HepG2 (cell line): ENCODE results near the gene GNAS-AS1. TPM values are rescaled to one million over a fixed set of nuclear protein-coding genes. Genes with fewer than 3 reads are reported as not detected.

Source experiments
- ATAC-seq: fragments of 200-7000 bp; cut with Tn5 transposase; 3 replicates; pipeline ENCODE4 v1.9.1; 2020; ENCODE audit warnings: mild to moderate bottlenecking, moderate library complexity
- BruUV-seq: library from RNA; stranded (reverse); fragments of 400-500 nt; replicated peaks from 2 replicates; lab custom pipeline; 2021; lab: Mats Ljungman, UMichigan
- CTCF ChIA-PET: fragments of 300-600 bp; formaldehyde crosslinking; extraction: SDS; loops from one replicate; lab custom pipeline; 2021; ENCODE audit warnings: low total read pairs, inconsistent platforms, low intra/inter-chr PET ratio; lab: Yijun Ruan, JAX
- POLR2A ChIA-PET: fragments of 350-600 bp; sonication (Branson Sonifier 250); formaldehyde crosslinking; loops from one replicate; lab custom pipeline; 2020; ENCODE audit warnings: antibody characterized with exemption, inconsistent platforms; lab: Yijun Ruan, JAX
- DNase-seq: peaks from one replicate; pipeline ENCODE4 v3.0.0-alpha.2; 2015; ENCODE audit warnings: low spot score
- FAIRE-seq: peaks from 3 replicates; lab custom pipeline; 2011; peaks lifted over from hg19 to GRCh38; lab: Jason Lieb, UNC
- H2AFZ ChIP-seq: one replicate; pipeline ENCODE4 v1.6.1; 2011; ENCODE audit warnings: low read length, inconsistent platforms
- H3K27ac ChIP-seq: fragments of 300-600 bp; 3 replicates; pipeline ENCODE4 v1.8.0; 2011; ENCODE audit warnings: mixed run types, mild to moderate bottlenecking, mixed read lengths, low read length, inconsistent platforms; ENCODE audit not compliant: insufficient read depth; ENCODE audit errors: extremely low read length
- H3K27me3 ChIP-seq, 2 experiments: fragments of 200-600 bp in 1 of 2; 2 replicates in 1 of 2; 3 replicates in 1 of 2; pipeline versions ENCODE4 v1.6.0 to v1.8.0; 2011; ENCODE audit warnings: low read length in 2 of 2, mild to moderate bottlenecking in 2 of 2, moderate library complexity in 2 of 2, inconsistent platforms in 1 of 2; ENCODE audit not compliant: insufficient read depth in 2 of 2, control insufficient read depth in 1 of 2
- H3K36me3 ChIP-seq, 2 experiments: fragments of 200-600 bp in 1 of 2; replicated peaks in 1 of 2; 2 replicates in 1 of 2; 3 replicates in 1 of 2; pipeline versions ENCODE4 v1.5.1 to v1.8.0; 2011; ENCODE audit warnings: low read length in 2 of 2, inconsistent platforms in 1 of 2; ENCODE audit not compliant: insufficient read depth in 2 of 2, control insufficient read depth in 1 of 2
- H3K4me1 ChIP-seq: 2 replicates; pipeline ENCODE4 v1.5.1; 2012; ENCODE audit warnings: low read length, inconsistent platforms; ENCODE audit not compliant: insufficient read depth
- H3K4me2 ChIP-seq: 2 replicates; pipeline ENCODE4 v1.6.0; 2011; ENCODE audit warnings: low read depth, low read length, inconsistent platforms
- H3K4me3 ChIP-seq, 3 experiments: fragments of 200-600 bp in 1 of 3; sonication (generic), shearing (Covaris generic) in 1 of 3; replicated peaks in 1 of 3; 2 replicates each; pipeline ENCODE4 v1.5.1; 2011 to 2016; ENCODE audit warnings: low read length in 3 of 3, inconsistent platforms in 2 of 3, low read depth in 2 of 3, mild to moderate bottlenecking in 2 of 3, control low read depth in 1 of 3, mixed read lengths in 1 of 3; ENCODE audit not compliant: insufficient read depth in 1 of 3
- H3K79me2 ChIP-seq: one replicate; pipeline ENCODE4 v1.6.1; 2011; ENCODE audit warnings: low read length, inconsistent platforms; ENCODE audit not compliant: insufficient read depth
- H3K9ac ChIP-seq: 2 replicates; pipeline ENCODE4 v1.6.0; 2011; ENCODE audit warnings: mild to moderate bottlenecking, low read depth, low read length, inconsistent platforms; ENCODE audit not compliant: insufficient read depth
- H3K9me3 ChIP-seq: 2 replicates; pipeline ENCODE4 v1.5.1; 2012; ENCODE audit warnings: mild to moderate bottlenecking, low read length
- H4K20me1 ChIP-seq: 2 replicates; pipeline ENCODE4 v1.6.0; 2011; ENCODE audit warnings: inconsistent platforms, mild to moderate bottlenecking, low read length, moderate library complexity; ENCODE audit not compliant: insufficient read depth
- AHR ChIP-seq: IDR thresholded peaks from 2 replicates; pipeline ENCODE4 v1.6.1; 2018; ENCODE audit warnings: missing genetic modification reagents, missing compliant biosample characterization
- CTCF ChIP-seq: sonication (generic); formaldehyde crosslinking; IDR thresholded peaks from 2 replicates; pipeline ENCODE4 v1.5.0; 2020; ENCODE audit warnings: mild to moderate bottlenecking, missing genetic modification reagents, moderate library complexity
- GMEB2 ChIP-seq: IDR thresholded peaks from 2 replicates; pipeline ENCODE4 v1.6.1; 2016; ENCODE audit warnings: missing biosample characterization, missing genetic modification reagents, low read depth
- GTF3A ChIP-seq: sonication (generic); formaldehyde crosslinking; conservative IDR thresholded peaks from 2 replicates; pipeline ENCODE4 v1.4.0; 2020; ENCODE audit warnings: mild to moderate bottlenecking, missing genetic modification reagents
- HMG20B ChIP-seq: conservative IDR thresholded peaks from 2 replicates; pipeline ENCODE4 v1.6.1; 2016; ENCODE audit warnings: missing genetic modification reagents, missing compliant biosample characterization
- IKZF4 ChIP-seq: sonication (generic); formaldehyde crosslinking; IDR thresholded peaks from 2 replicates; pipeline ENCODE4 v1.5.1; 2020; ENCODE audit warnings: borderline replicate concordance, mild to moderate bottlenecking, low read depth, missing genetic modification reagents; ENCODE audit errors: not compliant biosample characterization
- NFATC3 ChIP-seq: sonication (generic); formaldehyde crosslinking; IDR thresholded peaks from 2 replicates; pipeline ENCODE4 v1.5.1; 2020; ENCODE audit warnings: mild to moderate bottlenecking, missing genetic modification reagents
- SCMH1 ChIP-seq: sonication (generic); formaldehyde crosslinking; IDR thresholded peaks from 2 replicates; pipeline ENCODE4 v1.9.0; 2021; ENCODE audit warnings: missing genetic modification reagents, mild to moderate bottlenecking, borderline replicate concordance
- STAG1 ChIP-seq: sonication (generic); formaldehyde crosslinking; IDR thresholded peaks from 2 replicates; pipeline ENCODE4 v1.4.0; 2020; ENCODE audit warnings: missing genetic modification reagents
- ZMYM3 ChIP-seq: sonication (generic); formaldehyde crosslinking; IDR thresholded peaks from 2 replicates; pipeline ENCODE4 v1.5.1; 2020; ENCODE audit warnings: mild to moderate bottlenecking, missing genetic modification reagents
- ZNF441 ChIP-seq: sonication (generic); formaldehyde crosslinking; IDR thresholded peaks from 2 replicates; pipeline ENCODE4 v1.7.0; 2021; ENCODE audit warnings: missing genetic modification reagents, borderline replicate concordance
- ZNF7 ChIP-seq: IDR thresholded peaks from 2 replicates; pipeline ENCODE4 v1.6.1; 2016; ENCODE audit warnings: missing biosample characterization, missing genetic modification reagents
- ZNF746 ChIP-seq: sonication (generic); formaldehyde crosslinking; IDR thresholded peaks from 2 replicates; pipeline ENCODE4 v1.8.0; 2022; ENCODE audit warnings: mild to moderate bottlenecking, missing genetic modification reagents
- ZNF749 ChIP-seq: sonication (generic); formaldehyde crosslinking; IDR thresholded peaks from 2 replicates; pipeline ENCODE4 v1.8.0; 2022; ENCODE audit warnings: mild to moderate bottlenecking, missing genetic modification reagents, moderate library complexity, borderline replicate concordance
- ZNF75D ChIP-seq: sonication (generic); formaldehyde crosslinking; IDR thresholded peaks from 2 replicates; pipeline ENCODE4 v1.8.1; 2023; ENCODE audit warnings: missing genetic modification reagents, mild to moderate bottlenecking, borderline replicate concordance
- ZNF878 ChIP-seq: sonication (generic); formaldehyde crosslinking; IDR thresholded peaks from 2 replicates; pipeline ENCODE4 v1.8.1; 2023; ENCODE audit warnings: mild to moderate bottlenecking, missing genetic modification reagents, moderate library complexity
- WGBS: methylation state at CpG from one replicate; pipeline ENCODE4 v1.1.6; 2017; ENCODE audit warnings: low lambda C conversion rate; 5-methylcytosine and 5-hydroxymethylcytosine counted together
- in situ Hi-C: cut with HindIII; loops from 2 replicates; pipeline ENCODE4 v1.10.0; 2017; ENCODE audit warnings: low pct_unique_long_range_greater_than_20kb; ENCODE audit not compliant: extremely low pct_ligation_motif_present
- intact Hi-C: fragments of 100-400 bp; cut with micrococcal nuclease; formaldehyde crosslinking; loops from one replicate; pipeline ENCODE4 v1.10.0; 2022; ENCODE audit not compliant: unreplicated experiment
- polyA plus RNA-seq, 8 experiments: library from polyadenylated mRNA; depleted of rRNA in 3 of 8; stranded (reverse) in 7 of 8; unstranded in 1 of 8; fragments of >200 nt; fragmentation: Illumina TruSeq in 4 of 8; extraction: Trizol in 4 of 8; gene quantifications; 2 replicates each; pipeline versions ENCODE4 v1.2.1 to v1.2.3, GENCODE V29; 2011 to 2016; ENCODE audit warnings: low read depth in 4 of 8, missing spikeins in 1 of 8, mixed read lengths in 1 of 8; ENCODE audit not compliant: insufficient read depth in 1 of 8
- total RNA-seq, 5 experiments: library from RNA; depleted of rRNA; stranded (reverse); fragments of >200 nt; fragmentation: Illumina TruSeq; extraction: Trizol; gene quantifications; 2 replicates each; pipeline ENCODE4 v1.2.3, GENCODE V29; 2016; ENCODE audit warnings: low read depth in 1 of 5
- TF ChIP-seq, protein P1 (sequence below): IDR thresholded peaks from 2 replicates; pipeline ENCODE4 v1.6.1; 2018; ENCODE audit warnings: missing genetic modification reagents
- TF ChIP-seq, protein P2 (sequence below): IDR thresholded peaks from 2 replicates; pipeline ENCODE4 v1.6.1; 2016; ENCODE audit warnings: control low read depth
- TF ChIP-seq, protein P3 (sequence below): sonication (generic); formaldehyde crosslinking; IDR thresholded peaks from 2 replicates; pipeline ENCODE4 v1.4.0; 2020; ENCODE audit warnings: missing genetic modification reagents

GNAS-AS1 gene
- total and polyA plus RNA-seq, 2 of the 13 experiments (the other 11 are each of a cell fraction or from before 2014, with no cell fraction given), result not detected

- in situ Hi-C loops, result no loop called here
- Histone ChIP-seq H3K36me3 (no peaks in the 10 kb centered on the region), H3K9me3 (no peaks in the 10 kb centered on the region), H3K4me1 (no peaks in the 10 kb centered on the region), H3K79me2 (no peaks in the 10 kb centered on the region), H2AFZ (no peak overlapping the region), H3K27me3 (peaks cover 11 to 70% of the 10 kb centered on the region in 2 experiments), H3K4me3 (no peak overlapping the region), H3K4me2 (no peak overlapping the region), H3K27ac (no peak overlapping the region), H3K9ac (no peak overlapping the region), H4K20me1 (no peaks in the 10 kb centered on the region)
- DNase-seq (peak; percentile 29), ATAC-seq (peak; percentile 83), FAIRE-seq (no peak)
- no TSS peak for BruUV-seq
- ChIA-PET CTCF (interaction anchor here (0.8 to 1.2 kb wide), 2 partner anchors 400 to 674 kb away, joined by 3 read pairs; no protein-coding TSS in a partner anchor), POLR2A (no interaction called here)
- 29% methylated on average over 7 of the region's 8 CpGs for WGBS
- intact Hi-C loops, result no loop called here
- TF ChIP-seq ZNF746 (CRISPR knock-in tag) (no peak), HMG20B (no peak), ZNF749 (CRISPR knock-in tag) (no peak), CTCF (CRISPR knock-in tag) (peak; percentile 62), AHR (CRISPR knock-in tag) (no peak), SCMH1 (CRISPR knock-in tag) (no peak), ZNF878 (CRISPR knock-in tag) (no peak), NFATC3 (CRISPR knock-in tag) (no peak), ZNF441 (no peak), ZNF75D (CRISPR knock-in tag) (no peak), GMEB2 (CRISPR knock-in tag) (no peak), ZNF7 (peak; percentile 61), IKZF4 (CRISPR knock-in tag) (no peak), GTF3A (no peak), STAG1 (CRISPR knock-in tag) (peak; percentile 67), ZMYM3 (CRISPR knock-in tag) (no peak)
- TF ChIP-seq, protein P1, sequence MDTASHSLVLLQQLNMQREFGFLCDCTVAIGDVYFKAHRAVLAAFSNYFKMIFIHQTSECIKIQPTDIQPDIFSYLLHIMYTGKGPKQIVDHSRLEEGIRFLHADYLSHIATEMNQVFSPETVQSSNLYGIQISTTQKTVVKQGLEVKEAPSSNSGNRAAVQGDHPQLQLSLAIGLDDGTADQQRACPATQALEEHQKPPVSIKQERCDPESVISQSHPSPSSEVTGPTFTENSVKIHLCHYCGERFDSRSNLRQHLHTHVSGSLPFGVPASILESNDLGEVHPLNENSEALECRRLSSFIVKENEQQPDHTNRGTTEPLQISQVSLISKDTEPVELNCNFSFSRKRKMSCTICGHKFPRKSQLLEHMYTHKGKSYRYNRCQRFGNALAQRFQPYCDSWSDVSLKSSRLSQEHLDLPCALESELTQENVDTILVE (CRISPR knock-in tag), result no peak
- TF ChIP-seq, protein P2, sequence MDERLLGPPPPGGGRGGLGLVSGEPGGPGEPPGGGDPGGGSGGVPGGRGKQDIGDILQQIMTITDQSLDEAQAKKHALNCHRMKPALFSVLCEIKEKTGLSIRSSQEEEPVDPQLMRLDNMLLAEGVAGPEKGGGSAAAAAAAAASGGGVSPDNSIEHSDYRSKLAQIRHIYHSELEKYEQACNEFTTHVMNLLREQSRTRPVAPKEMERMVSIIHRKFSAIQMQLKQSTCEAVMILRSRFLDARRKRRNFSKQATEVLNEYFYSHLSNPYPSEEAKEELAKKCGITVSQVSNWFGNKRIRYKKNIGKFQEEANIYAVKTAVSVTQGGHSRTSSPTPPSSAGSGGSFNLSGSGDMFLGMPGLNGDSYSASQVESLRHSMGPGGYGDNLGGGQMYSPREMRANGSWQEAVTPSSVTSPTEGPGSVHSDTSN, result 0 out of 2 replicates have a peak, but pooled peaks have one; percentile 45
- TF ChIP-seq, protein P3, sequence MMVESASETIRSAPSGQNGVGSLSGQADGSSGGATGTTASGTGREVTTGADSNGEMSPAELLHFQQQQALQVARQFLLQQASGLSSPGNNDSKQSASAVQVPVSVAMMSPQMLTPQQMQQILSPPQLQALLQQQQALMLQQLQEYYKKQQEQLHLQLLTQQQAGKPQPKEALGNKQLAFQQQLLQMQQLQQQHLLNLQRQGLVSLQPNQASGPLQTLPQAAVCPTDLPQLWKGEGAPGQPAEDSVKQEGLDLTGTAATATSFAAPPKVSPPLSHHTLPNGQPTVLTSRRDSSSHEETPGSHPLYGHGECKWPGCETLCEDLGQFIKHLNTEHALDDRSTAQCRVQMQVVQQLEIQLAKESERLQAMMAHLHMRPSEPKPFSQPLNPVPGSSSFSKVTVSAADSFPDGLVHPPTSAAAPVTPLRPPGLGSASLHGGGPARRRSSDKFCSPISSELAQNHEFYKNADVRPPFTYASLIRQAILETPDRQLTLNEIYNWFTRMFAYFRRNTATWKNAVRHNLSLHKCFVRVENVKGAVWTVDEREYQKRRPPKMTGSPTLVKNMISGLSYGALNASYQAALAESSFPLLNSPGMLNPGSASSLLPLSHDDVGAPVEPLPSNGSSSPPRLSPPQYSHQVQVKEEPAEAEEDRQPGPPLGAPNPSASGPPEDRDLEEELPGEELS (CRISPR knock-in tag), result no peak
These were observed 28.6 kb downstream of the GNAS-AS1 start for GRCh38 chr20:58822149-58822548.
